Kasumi-1 (cell line): ENCODE results near the gene MEGF6.

Experiments used
- DNase-seq, 2 experiments: peaks; one replicate each; lab custom pipeline; 2025; lab: John Stamatoyannopoulos, UW

Gene MEGF6

DNA sequence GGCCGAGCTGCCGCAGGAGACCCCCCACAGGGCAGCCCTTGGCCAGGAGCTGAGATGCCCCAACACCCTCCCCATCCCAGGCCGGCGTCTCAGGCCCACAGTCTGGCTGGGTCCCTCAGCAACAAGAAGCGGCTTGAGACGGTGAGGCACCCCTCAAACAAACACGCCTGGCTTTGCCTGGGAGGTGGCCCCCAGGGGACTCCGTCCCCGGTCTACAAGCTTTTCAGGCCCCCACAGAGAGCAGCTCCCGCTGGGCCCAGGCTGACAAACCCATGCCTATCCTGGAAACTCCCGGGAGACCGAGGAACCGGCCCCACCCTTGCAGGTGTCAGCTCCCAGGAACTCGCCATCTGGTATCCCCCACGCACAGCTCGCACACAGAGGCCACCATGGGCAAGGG lies 89.9 kb downstream of the MEGF6 start:
- no peak for DNase-seq

- no peak for DNase-seq
Measured at GRCh38 chr1:3520419-3521378, 90.6 kb downstream of the MEGF6 start.

DNA sequence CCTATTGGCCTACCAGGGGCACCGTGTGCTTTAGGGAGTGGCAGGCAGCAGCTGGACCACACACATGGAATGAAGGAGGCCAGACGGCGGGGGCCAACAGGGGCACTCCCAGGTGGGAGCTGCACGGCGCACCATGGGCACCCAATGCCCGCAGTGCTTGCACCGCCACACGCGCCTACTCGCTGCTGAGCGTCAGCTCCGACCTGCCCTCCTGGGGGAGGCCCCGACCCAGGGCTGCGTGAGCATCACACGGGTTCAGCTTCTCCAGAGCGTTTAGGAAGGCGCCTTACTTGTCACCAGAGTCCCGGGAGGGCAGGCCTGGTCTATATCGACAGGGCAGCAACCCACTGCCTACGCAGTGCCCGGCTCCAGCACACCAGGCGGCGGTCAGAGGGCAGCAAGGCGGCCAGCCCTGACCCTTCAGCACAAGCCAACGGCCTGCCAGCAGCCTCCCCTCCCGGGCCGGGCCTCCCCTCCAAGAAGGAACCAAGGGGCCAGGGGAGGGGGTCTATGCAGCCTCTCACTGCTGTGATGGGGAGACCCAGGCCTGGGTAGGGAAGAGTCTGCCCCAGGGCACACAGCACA lies 91.9 kb downstream of the MEGF6 start:
- no peak for DNase-seq

- DNase-seq, result no peak
Measured at GRCh38 chr1:3518756-3519155, 92.6 kb downstream of the MEGF6 start.

DNA sequence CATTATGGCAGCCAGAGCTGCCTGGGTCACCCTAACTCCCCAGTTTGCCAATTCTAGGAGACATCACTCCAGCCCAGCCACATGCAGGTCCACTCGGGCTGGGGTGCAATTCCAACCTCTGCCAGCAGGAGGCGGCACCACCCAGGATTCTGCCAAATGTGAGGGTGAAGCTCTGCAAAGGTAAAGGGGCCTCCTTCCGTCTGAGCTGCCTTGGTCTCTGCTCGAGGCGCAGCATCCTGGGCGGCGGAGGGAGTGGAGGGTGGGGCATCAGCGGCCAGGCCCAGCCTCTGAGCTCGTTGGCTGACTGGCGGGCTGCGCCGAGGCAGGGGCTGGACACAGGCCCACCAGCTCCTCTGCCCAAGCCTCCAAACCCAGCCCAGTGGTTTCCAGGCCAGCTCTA lies 93.1 kb downstream of the MEGF6 start:
- DNase-seq, result no peak

- no peak for DNase-seq
Measured at GRCh38 chr1:3516911-3517675, 94.2 kb downstream of the MEGF6 start.

GRCh38 chr1:3516481-3516869 lies 94.8 kb downstream of the MEGF6 start:
- no peak for DNase-seq

- DNase-seq, result no peak
Measured at GRCh38 chr1:3515774-3516480, 95.4 kb downstream of the MEGF6 start.

GRCh38 chr1:3515272-3515671 lies 96.0 kb downstream of the MEGF6 start:
- DNase-seq, result no peak

DNA sequence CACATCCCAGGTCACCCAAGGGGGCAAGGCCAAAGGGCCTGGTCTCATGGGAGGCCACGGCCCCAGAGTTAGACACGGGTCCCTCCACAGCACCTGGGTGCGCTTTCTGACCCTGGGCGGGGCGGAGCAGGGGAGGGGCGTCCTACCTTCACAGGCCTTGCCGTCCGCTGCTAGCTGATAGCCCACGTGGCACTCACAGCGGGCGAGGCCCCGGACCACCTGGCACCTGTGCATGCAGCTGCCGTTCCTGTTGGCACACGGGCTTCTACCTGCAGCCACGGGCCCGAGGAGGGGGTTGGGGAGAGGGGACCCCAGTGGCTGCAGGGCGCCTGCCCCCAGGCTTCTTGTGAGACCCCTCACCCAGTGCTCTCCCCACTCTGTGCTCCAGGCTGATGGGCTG lies 96.9 kb downstream of the MEGF6 start:
- no peak for DNase-seq

- no peak for DNase-seq
Measured at GRCh38 chr1:3511856-3512255, 99.5 kb downstream of the MEGF6 start.

GRCh38 chr1:3511306-3511705 lies 100.0 kb downstream of the MEGF6 start:
- no peak for DNase-seq

GRCh38 chr1:3510956-3511250 lies 100.4 kb downstream of the MEGF6 start:
- DNase-seq, result no peak

DNA sequence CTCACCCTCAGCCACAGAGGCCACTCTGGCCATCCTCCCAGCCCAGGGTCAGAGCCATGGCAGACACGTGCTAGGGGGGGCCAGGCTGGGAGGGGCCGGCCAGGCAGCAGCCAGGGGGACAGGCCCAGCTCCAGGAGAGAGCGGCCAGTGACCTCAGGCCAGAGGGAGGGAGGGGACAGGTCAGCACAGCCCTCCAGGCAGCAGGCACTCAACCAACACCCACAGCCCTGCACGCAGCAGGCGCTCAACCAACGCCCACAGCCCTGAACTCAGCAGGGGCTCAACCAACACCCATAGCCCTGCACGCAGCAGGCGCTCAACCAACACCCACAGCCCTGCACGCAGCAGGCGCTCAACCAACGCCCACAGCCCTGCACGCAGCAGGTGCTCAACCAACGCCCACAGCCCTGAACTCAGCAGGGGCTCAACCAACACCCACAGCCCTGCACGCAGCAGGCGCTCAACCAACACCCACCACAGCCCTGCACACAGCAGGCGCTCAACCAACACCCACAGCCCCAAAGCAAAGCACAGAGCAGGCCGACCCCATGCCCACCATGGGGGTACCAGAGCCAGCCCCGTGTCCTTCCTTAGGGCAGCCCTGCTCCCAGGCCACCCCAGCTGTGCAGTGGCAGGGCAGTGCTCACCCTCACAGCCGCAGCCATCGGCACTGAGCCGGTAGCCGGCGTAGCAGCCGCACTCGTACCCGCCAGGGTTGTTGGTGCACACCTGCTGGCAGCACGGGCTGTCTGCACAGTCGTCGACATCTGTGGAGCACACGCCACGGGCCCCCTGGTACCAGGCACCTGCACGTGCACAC lies 101.0 kb downstream of the MEGF6 start:
- no peak for DNase-seq

DNA sequence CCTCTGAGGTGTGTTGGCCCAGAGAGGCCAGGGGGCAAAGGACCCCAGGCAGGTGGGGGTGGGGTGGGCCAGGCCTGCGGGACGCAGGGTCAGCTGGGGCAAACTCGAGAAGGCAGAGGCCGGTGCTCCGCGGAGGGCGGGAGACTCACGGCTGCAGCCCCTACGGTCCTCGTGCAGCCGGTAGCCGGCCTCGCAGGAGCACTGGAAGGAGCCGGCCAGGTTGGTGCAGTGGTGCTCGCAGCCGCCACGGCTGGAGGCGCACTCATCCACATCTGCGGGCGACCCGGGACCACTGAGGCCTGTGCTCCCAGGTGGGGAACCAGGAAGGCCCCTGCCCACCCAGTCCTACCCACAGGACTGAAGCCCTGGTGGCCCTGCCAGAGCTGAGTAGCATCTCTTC lies 101.6 kb downstream of the MEGF6 start:
- DNase-seq, result no peak

DNA sequence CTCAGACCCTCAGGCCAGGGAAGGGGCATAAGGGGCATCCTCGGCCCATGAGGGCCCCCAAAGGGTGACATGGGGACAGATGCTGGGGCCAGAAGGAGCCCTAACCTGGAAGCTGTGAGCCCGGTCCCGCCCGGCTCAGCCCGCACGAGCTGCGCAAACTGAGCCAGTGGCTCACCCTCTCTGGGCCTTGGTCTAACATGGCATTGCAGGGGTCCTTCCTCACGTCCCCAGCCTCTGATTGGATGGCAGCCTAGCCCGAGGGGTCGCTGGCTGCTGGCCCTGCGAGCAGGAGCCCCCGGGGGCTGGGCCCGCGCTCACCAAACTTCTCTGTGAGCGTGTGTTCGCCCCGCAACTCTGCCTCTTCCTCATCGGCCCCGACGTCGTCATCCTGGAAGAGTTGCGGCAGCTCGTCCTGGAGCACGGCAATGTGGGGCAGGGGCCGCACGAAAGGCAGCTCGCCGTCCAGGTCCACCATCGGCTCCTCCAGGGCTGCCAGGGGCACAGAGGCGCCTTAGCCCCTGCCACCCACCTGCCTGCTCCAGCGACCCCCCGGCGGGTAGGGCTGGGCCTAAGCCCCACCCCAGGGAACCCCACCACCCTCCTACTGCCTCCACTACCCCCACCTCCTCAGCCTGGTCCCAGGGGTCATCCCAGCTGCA lies 102.4 kb downstream of the MEGF6 start:
- no peak for DNase-seq

GRCh38 chr1:3507636-3508275 lies 103.6 kb downstream of the MEGF6 start:
- DNase-seq, result no peak

GRCh38 chr1:3506943-3507342 lies 104.4 kb downstream of the MEGF6 start:
- no peak for DNase-seq

DNA sequence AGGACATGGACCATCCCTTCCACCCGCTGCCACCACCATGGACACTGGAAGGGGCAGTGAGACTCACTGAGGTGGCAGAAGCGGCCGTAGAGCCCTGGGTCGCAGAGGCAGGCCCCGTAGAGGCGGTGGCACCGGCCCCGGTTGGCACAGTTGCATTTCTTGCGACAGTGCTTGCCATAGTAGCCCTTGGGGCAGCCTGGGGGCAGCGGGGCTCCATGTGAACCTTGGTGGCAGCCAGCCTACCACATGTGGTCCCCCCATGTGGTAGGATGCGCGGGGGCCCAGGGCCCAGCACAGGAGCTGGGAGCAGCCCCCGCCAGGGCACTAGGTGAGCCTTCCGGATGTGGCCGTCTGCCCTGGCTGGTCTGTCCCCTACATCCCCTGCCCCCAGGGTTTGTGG lies 105.3 kb downstream of the MEGF6 start:
- no peak for DNase-seq

DNA sequence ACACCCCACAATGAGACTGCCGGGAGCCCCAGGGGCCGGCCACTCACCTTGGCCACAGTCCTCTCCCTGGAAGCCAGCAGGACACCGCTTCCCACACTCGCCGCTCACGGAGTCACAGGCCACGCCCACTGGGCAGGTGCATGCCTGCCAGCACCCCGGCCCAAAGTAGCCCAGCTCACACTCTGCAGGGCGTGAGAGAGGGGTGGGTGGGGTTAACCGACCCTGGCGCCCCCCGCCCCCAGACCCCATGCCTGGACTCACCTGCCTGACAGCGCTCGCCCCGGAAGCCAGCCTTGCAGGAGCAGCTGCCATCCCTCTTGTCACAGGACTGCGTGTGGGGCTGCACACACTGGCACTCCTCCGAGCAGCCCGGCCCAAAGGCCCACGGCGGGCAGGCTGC lies 106.1 kb downstream of the MEGF6 start:
- no peak for DNase-seq

DNA sequence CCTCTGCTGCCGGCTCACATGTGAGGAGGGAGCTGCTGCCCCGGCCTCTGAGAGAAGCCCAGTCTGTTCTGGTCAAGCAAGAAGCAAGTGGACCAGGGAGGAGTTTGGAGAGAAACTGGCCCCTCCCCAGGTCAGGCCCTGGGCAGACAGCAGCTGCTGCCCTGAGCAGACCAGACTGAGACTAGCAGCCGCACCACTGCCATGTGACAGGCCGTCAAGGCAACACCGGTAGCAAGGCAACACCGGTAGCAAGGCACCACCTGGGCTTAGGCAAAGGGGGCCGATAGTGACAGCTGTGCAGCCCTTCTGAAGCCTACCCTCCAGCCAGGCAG lies 106.5 kb downstream of the MEGF6 start:
- no peak for DNase-seq
